Stimulated activated CD4-positive, alpha-beta T cell treated with anti-CD3 and anti-CD28 coated beads, Interleukin-15, amount 100 ng/mL, for 24 hours (primary cell): ENCODE data around the gene MAN1A1.

Experiments used
- DNase-seq: peaks from one replicate; pipeline ENCODE4 v3.0.0-alpha.2; 2020

MAN1A1 gene

GRCh38 chr6:119264854-119265397, 84.6 kb downstream of the MAN1A1 start:
- DNase-seq = no peak

- DNase-seq = no peak
Observed at GRCh38 chr6:119262612-119263011, 86.9 kb downstream of the MAN1A1 start.

- no peak for DNase-seq
Observed at GRCh38 chr6:119261944-119262284, 87.6 kb downstream of the MAN1A1 start.

- no peak for DNase-seq
Observed at GRCh38 chr6:119259027-119259426, 90.5 kb downstream of the MAN1A1 start.

GRCh38 chr6:119257726-119258125, 91.8 kb downstream of the MAN1A1 start:
- no peak for DNase-seq

- DNase-seq = no peak
Observed at GRCh38 chr6:119256978-119257462, 92.5 kb downstream of the MAN1A1 start.

GRCh38 chr6:119256392-119256791, 93.2 kb downstream of the MAN1A1 start:
- no peak for DNase-seq

- no peak for DNase-seq
Observed at GRCh38 chr6:119255492-119255891, 94.1 kb downstream of the MAN1A1 start.

- no peak for DNase-seq
Observed at GRCh38 chr6:119250036-119250435, 99.5 kb downstream of the MAN1A1 start.

GRCh38 chr6:119249319-119249718, 100.2 kb downstream of the MAN1A1 start:
- no peak for DNase-seq

GRCh38 chr6:119247504-119247903, 102.1 kb downstream of the MAN1A1 start:
- DNase-seq = no peak

GRCh38 chr6:119243657-119244056, 105.9 kb downstream of the MAN1A1 start:
- no peak for DNase-seq

- no peak for DNase-seq
Observed at GRCh38 chr6:119243037-119243436, 106.5 kb downstream of the MAN1A1 start.

- no peak for DNase-seq
Observed at GRCh38 chr6:119241540-119242309, 107.8 kb downstream of the MAN1A1 start.

GRCh38 chr6:119241111-119241465, 108.5 kb downstream of the MAN1A1 start:
- no peak for DNase-seq

GRCh38 chr6:119240257-119241110, 109.1 kb downstream of the MAN1A1 start:
- no peak for DNase-seq

- DNase-seq = no peak
Observed at GRCh38 chr6:119237177-119237715, 112.3 kb downstream of the MAN1A1 start.

- DNase-seq = no peak
Observed at GRCh38 chr6:119234941-119235340, 114.6 kb downstream of the MAN1A1 start.

GRCh38 chr6:119234457-119234856, 115.1 kb downstream of the MAN1A1 start:
- peak; percentile 5 for DNase-seq

- no peak for DNase-seq
Observed at GRCh38 chr6:119233312-119233984, 116.1 kb downstream of the MAN1A1 start.

- DNase-seq = no peak
Observed at GRCh38 chr6:119231394-119231793, 118.2 kb downstream of the MAN1A1 start.

GRCh38 chr6:119230160-119230559, 119.4 kb downstream of the MAN1A1 start:
- no peak for DNase-seq

- DNase-seq = no peak
Observed at GRCh38 chr6:119227377-119227776, 122.2 kb downstream of the MAN1A1 start.
